Fibroblast of lung (primary cell): ENCODE data around the gene VCAN. TPM values are rescaled to one million over a fixed set of nuclear protein-coding genes. Genes with fewer than 3 reads are reported as not detected.

Source experiments
- DNase-seq, 2 donors: peaks; one replicate each; pipeline versions ENCODE4 v3.0.0 to v3.0.0-alpha.2; 2010; ENCODE audit warnings: low read depth in 2 of 2
- H2AFZ ChIP-seq: 2 replicates; pipeline ENCODE4 v1.5.1; 2012; ENCODE audit warnings: low read length, control low read depth, inconsistent platforms
- H3K27ac ChIP-seq: 2 replicates; pipeline ENCODE4 v1.5.1; 2011; ENCODE audit warnings: low read length, control low read depth; ENCODE audit not compliant: insufficient read depth
- H3K27me3 ChIP-seq: 2 replicates; pipeline ENCODE4 v1.5.1; 2011; ENCODE audit warnings: mild to moderate bottlenecking, low read length; ENCODE audit not compliant: control insufficient read depth, insufficient read depth
- H3K36me3 ChIP-seq: 2 replicates; pipeline ENCODE4 v1.5.1; 2011; ENCODE audit warnings: low read length; ENCODE audit not compliant: control insufficient read depth, insufficient read depth
- H3K4me1 ChIP-seq: 2 replicates; pipeline ENCODE4 v1.5.1; 2011; ENCODE audit warnings: low read length; ENCODE audit not compliant: control insufficient read depth, insufficient read depth; ENCODE audit errors: extremely low read depth
- H3K4me2 ChIP-seq: 2 replicates; pipeline ENCODE4 v1.5.1; 2011; ENCODE audit warnings: low read length, control low read depth; ENCODE audit not compliant: insufficient read depth; ENCODE audit errors: extremely low read depth
- H3K4me3 ChIP-seq, 4 experiments: fragments of 200-600 bp in 1 of 4; sonication (generic) in 1 of 4; replicated peaks in 1 of 4; 2 replicates each; pipeline ENCODE4 v1.5.1; 2011 to 2016; ENCODE audit warnings: low read length in 4 of 4, low read depth in 3 of 4, mild to moderate bottlenecking in 3 of 4, control low read depth in 2 of 4, inconsistent platforms in 1 of 4, mixed read lengths in 1 of 4; ENCODE audit not compliant: insufficient read depth in 1 of 4; ENCODE audit errors: control extremely low read depth in 1 of 4
- H3K79me2 ChIP-seq: 2 replicates; pipeline ENCODE4 v1.5.1; 2012; ENCODE audit warnings: mild to moderate bottlenecking, low read length, inconsistent platforms; ENCODE audit not compliant: control insufficient read depth, insufficient read depth
- H3K9ac ChIP-seq: 2 replicates; pipeline ENCODE4 v1.5.1; 2011; ENCODE audit warnings: mild to moderate bottlenecking, low read length, control low read depth; ENCODE audit not compliant: insufficient read depth
- H3K9me3 ChIP-seq: 2 replicates; pipeline ENCODE4 v1.5.1; 2012; ENCODE audit warnings: low read depth, low read length; ENCODE audit not compliant: control insufficient read depth, insufficient read depth
- H4K20me1 ChIP-seq: 2 replicates; pipeline ENCODE4 v1.5.1; 2011; ENCODE audit warnings: low read length; ENCODE audit not compliant: control insufficient read depth, insufficient read depth; ENCODE audit errors: extremely low read depth
- EZH2 ChIP-seq: IDR thresholded peaks from 2 replicates; pipeline ENCODE4 v1.5.1; 2012; ENCODE audit warnings: low read length, control low read depth, mild to moderate bottlenecking; ENCODE audit errors: missing control alignments
- polyA plus RNA-seq, 2 donors: library from polyadenylated mRNA; depleted of rRNA in 1 of 2; stranded (reverse) in 1 of 2; unstranded in 1 of 2; fragments of >200 nt; gene quantifications; 2 replicates each; pipeline ENCODE4 v1.2.1, GENCODE V29; 2011 to 2012; ENCODE audit warnings: missing spikeins in 1 of 2
- total RNA-seq: library from RNA; depleted of rRNA; stranded (reverse); fragments of >200 nt; gene quantifications from 2 replicates; pipeline ENCODE4 v1.2.1, GENCODE V29; 2014
- TF ChIP-seq, protein P1 (sequence below), 2 donors: IDR thresholded peaks in 1 of 2; conservative IDR thresholded peaks in 1 of 2; 1 replicate in 1 of 2; 2 replicates in 1 of 2; pipeline ENCODE4 v1.5.1; 2011 to 2012; ENCODE audit warnings: low read length in 2 of 2, control low read depth in 1 of 2, inconsistent platforms in 1 of 2, low read depth in 1 of 2, mild to moderate bottlenecking in 1 of 2

Gene VCAN
- total and polyA plus RNA-seq, 2 donors (not counting 1 experiment from before 2014, with no cell fraction given) = 51.9 to 227 TPM

DNA sequence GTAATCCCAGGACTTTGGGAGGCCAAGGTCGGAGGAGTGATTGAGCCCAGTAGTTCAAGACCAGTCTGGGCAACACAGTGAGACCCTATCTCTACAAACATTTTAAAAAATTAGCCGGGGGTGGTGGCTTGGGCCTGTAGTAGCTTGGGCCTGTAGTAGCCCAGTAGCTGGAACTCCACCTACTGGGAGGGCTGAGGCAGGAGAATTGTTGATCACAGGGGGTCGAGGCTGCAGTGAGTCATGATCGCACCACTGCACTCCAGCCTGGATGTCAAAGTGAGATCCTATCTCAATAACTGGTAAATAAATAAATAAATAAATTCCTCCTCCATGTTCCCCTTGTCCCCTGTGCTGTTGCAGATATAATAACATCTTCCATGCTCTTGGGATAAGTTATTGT lies 14.3 kb downstream of the VCAN start:
- TF ChIP-seq, protein P1, sequence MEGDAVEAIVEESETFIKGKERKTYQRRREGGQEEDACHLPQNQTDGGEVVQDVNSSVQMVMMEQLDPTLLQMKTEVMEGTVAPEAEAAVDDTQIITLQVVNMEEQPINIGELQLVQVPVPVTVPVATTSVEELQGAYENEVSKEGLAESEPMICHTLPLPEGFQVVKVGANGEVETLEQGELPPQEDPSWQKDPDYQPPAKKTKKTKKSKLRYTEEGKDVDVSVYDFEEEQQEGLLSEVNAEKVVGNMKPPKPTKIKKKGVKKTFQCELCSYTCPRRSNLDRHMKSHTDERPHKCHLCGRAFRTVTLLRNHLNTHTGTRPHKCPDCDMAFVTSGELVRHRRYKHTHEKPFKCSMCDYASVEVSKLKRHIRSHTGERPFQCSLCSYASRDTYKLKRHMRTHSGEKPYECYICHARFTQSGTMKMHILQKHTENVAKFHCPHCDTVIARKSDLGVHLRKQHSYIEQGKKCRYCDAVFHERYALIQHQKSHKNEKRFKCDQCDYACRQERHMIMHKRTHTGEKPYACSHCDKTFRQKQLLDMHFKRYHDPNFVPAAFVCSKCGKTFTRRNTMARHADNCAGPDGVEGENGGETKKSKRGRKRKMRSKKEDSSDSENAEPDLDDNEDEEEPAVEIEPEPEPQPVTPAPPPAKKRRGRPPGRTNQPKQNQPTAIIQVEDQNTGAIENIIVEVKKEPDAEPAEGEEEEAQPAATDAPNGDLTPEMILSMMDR (conservative IDR thresholded peaks at IDR 0.05 in 1 of 2, IDR thresholded peaks at IDR 0.05 in 1 of 2; ENCODE audit: low read depth in 1 of 2, low read length in 2 of 2) = no peak
- TF ChIP-seq EZH2 = no peak
- H3K4me3 ChIP-seq = no peak overlapping the region
- DNase-seq = peak in 1 of 2 donors; percentile 13
- H3K27ac ChIP-seq = no peak overlapping the region
- H3K4me1 ChIP-seq = peaks cover 2% of the 10 kb centered on the region
- no peaks in the 10 kb centered on the region for H3K9me3 ChIP-seq
- no peaks in the 10 kb centered on the region for H3K27me3 ChIP-seq
- H2AFZ ChIP-seq = no peak overlapping the region
- H3K36me3 ChIP-seq = peaks cover 4% of the 10 kb centered on the region
- peaks cover 9% of the 10 kb centered on the region for H3K79me2 ChIP-seq
- H4K20me1 ChIP-seq = no peaks in the 10 kb centered on the region
- H3K9ac ChIP-seq = no peak overlapping the region
- no peak overlapping the region for H3K4me2 ChIP-seq

DNA sequence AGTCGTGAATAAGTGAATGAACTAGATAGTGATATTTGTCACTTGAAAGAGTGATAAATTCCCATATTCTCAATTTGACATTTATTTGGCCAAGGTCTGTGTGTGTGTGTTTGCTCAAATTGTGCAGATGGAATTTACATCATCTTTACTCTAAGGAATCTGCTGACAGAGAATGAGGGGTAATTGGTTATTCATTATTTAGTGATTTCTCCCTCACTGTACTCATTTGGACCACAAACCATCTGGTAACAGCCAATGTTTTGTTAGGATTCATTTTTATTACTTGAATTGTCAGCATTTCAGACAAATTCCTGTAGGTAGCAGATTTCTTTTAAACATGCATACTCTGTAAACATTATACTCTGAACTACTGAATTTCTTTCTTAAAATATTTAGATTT lies 15.6 kb downstream of the VCAN start:
- H3K27ac ChIP-seq = no peak overlapping the region
- no peak overlapping the region for H3K4me3 ChIP-seq
- DNase-seq = peak; percentile 25 to 45
- H3K9ac ChIP-seq = no peak overlapping the region
- peak overlapping the region; percentile 40 for H3K4me2 ChIP-seq
- H3K79me2 ChIP-seq = peaks cover 6% of the 10 kb centered on the region
- H2AFZ ChIP-seq = no peak overlapping the region
- H3K27me3 ChIP-seq = no peaks in the 10 kb centered on the region
- H3K36me3 ChIP-seq = peaks cover 4% of the 10 kb centered on the region
- no peaks in the 10 kb centered on the region for H4K20me1 ChIP-seq
- H3K4me1 ChIP-seq = peaks cover 2% of the 10 kb centered on the region
- TF ChIP-seq, protein P1 (conservative IDR thresholded peaks at IDR 0.05 in 1 of 2, IDR thresholded peaks at IDR 0.05 in 1 of 2; ENCODE audit: low read depth in 1 of 2, low read length in 2 of 2) = no peak
- no peak for TF ChIP-seq EZH2
- H3K9me3 ChIP-seq = no peaks in the 10 kb centered on the region

DNA sequence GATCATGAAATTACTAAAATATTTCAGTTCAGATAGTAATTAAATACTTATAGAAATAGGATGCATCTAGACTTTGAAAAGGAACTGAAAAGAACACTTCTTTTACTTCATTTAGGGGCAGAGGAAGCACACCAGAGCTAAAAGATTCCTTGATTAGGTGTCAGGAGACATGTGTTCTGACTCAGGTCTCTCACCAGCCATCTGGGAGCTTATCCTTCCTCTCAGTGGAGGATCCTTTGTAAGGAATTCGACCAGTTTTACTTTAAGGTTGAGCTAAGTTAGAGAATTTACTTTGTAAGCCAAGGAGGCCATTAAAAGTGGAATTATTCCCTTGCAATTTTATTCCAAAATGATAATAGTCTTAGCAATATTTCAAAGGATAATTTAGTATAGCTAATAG lies 16.7 kb downstream of the VCAN start:
- Histone ChIP-seq H3K4me3 (peak overlapping the region in 1 of 4 experiments; percentile 2), H2AFZ (no peak overlapping the region), H3K9ac (no peak overlapping the region), H3K4me1 (peaks cover 2% of the 10 kb centered on the region), H3K27ac (peak overlapping the region; percentile 20), H3K79me2 (peaks cover 5% of the 10 kb centered on the region), H3K36me3 (peaks cover 4% of the 10 kb centered on the region), H3K4me2 (peak overlapping the region; percentile 54), H3K9me3 (no peaks in the 10 kb centered on the region), H4K20me1 (no peaks in the 10 kb centered on the region), H3K27me3 (no peaks in the 10 kb centered on the region)
- TF ChIP-seq, protein P1 (conservative IDR thresholded peaks at IDR 0.05 in 1 of 2, IDR thresholded peaks at IDR 0.05 in 1 of 2; ENCODE audit: low read depth in 1 of 2, low read length in 2 of 2) = no peak
- no peak for TF ChIP-seq EZH2
- peak; percentile 51 to 59 for DNase-seq
